Measurements from ENCODE around the gene TRPM3. TPM values are rescaled to one million over a fixed set of nuclear protein-coding genes. Genes with fewer than 3 reads are reported as not detected.

TRPM3 gene
- total and polyA plus RNA-seq, 2 of the 8 experiments (the other 6 are each of a cell fraction or from before 2014, with no cell fraction given), result 2.4 to 10.9 TPM

DNA sequence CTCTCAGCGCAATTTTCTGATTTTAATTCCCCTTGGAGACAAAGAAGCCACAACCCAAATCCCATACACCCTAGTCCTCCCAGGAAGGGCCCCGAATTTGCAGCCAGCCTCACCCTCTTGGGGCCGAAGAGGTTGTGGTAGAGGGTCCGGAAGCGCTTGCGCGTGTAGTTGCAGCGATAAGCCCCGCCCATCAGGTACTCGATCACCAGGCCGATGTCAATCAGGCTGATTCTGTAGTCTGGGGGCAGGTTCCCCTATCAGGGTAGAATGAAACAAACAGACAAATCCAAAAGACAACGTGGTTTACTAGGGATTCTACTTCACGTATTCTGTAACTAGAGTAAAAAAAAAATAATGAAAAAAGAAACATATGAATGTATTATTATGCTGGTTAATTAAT is 496.3 kb downstream of the TRPM3 start:
- Histone ChIP-seq H3K79me2 (ENCODE audit: control insufficient read depth in 1 of 2, insufficient read depth in 2 of 2, low read length in 2 of 2) (no peaks in the 10 kb centered on the region), H3K4ac (replicated peaks; ENCODE audit: insufficient read length, low read depth, low read length) (no peak overlapping the region), H3K79me1 (ENCODE audit: low read depth, low read length) (no peaks in the 10 kb centered on the region), H2AK5ac (ENCODE audit: low read depth, low read length) (no peak overlapping the region), H2BK120ac (replicated peaks; ENCODE audit: low read depth, low read length) (no peak overlapping the region), H4K91ac (replicated peaks; ENCODE audit: insufficient read length, low read length) (no peak overlapping the region), H3K4me1 (replicated peaks in 1 of 4; ENCODE audit: control insufficient read depth in 3 of 4, insufficient read depth in 4 of 4, low read length in 3 of 4) (no peaks in the 10 kb centered on the region), H3K14ac (ENCODE audit: insufficient read length) (no peak overlapping the region), H4K5ac (ENCODE audit: insufficient read length, low read depth, low read length) (no peak overlapping the region), H3K56ac (replicated peaks; ENCODE audit: insufficient read length, low read depth, low read length) (no peak overlapping the region), H3K9me3 (ENCODE audit: insufficient read depth in 2 of 2, low read depth in 1 of 2, low read length in 1 of 2) (no peaks in the 10 kb centered on the region; a peak in 1 of 4 replicates), H2BK5ac (ENCODE audit: low read depth, low read length) (no peak overlapping the region), H2AFZ (ENCODE audit: low read length) (no peak overlapping the region), H3K4me3 (ENCODE audit: extremely low read depth in 1 of 4, insufficient read depth in 2 of 4, low read depth in 3 of 4, low read length in 4 of 4) (no peak overlapping the region), H3K23me2 (ENCODE audit: low read depth, low read length) (no peaks in the 10 kb centered on the region), H2BK15ac (ENCODE audit: low read length) (no peak overlapping the region), H3K23ac (ENCODE audit: insufficient read length) (no peak overlapping the region), H3K4me2 (ENCODE audit: insufficient read depth in 1 of 2, low read depth in 2 of 2, low read length in 2 of 2) (no peak overlapping the region), H3K36me3 (ENCODE audit: control insufficient read depth in 2 of 4, insufficient read depth in 4 of 4, low read length in 3 of 4) (peaks cover 0 to under 1% (median 0%) of the 10 kb centered on the region in 4 experiments; a peak in 1 of 8 replicates), H4K8ac (ENCODE audit: extremely low read depth, insufficient read depth, low read length) (no peak overlapping the region), H3K9ac (replicated peaks in 1 of 4; ENCODE audit: extremely low read depth in 1 of 4, low read depth in 3 of 4, low read length in 3 of 4) (no peak overlapping the region), H2BK20ac (ENCODE audit: low read length) (no peak overlapping the region), H3K27ac (ENCODE audit: low read depth, low read length) (no peak overlapping the region), H2BK12ac (ENCODE audit: low read depth, low read length) (no peak overlapping the region), H3K27me3 (replicated peaks in 1 of 4; ENCODE audit: control insufficient read depth in 3 of 4, extremely low read depth in 1 of 4, insufficient read depth in 3 of 4, low read length in 3 of 4) (no peaks in the 10 kb centered on the region), H4K20me1 (replicated peaks in 1 of 2; ENCODE audit: control insufficient read depth in 1 of 2, insufficient read depth in 2 of 2, low read length in 2 of 2) (no peaks in the 10 kb centered on the region), H3K18ac (ENCODE audit: extremely low read depth, low read length) (no peak overlapping the region)
- peak; percentile 19; the same call in 1 of the 2 replicates for TF ChIP-seq TAF1 (IDR thresholded peaks at IDR 0.05; ENCODE audit: low read depth, low read length)
- no peak for TF ChIP-seq SIN3A (conservative IDR thresholded peaks at IDR 0.05 in 1 of 2, IDR thresholded peaks at IDR 0.05 in 1 of 2; ENCODE audit: low read depth in 1 of 2, low read length in 2 of 2)
- POLR2A ChIA-PET (ENCODE audit: partially characterized antibody), result no interaction called here
- WGBS, 2 experiments (ENCODE audit: extremely low coverage in 1 of 2, insufficient coverage in 1 of 2, insufficient read length in 1 of 2, insufficient replicate concordance in 2 of 2, low coverage in 1 of 2, low lambda C conversion rate in 2 of 2, missing lambda C conversion rate in 1 of 2), result 83% methylated on average over 13 of the region's 13 CpGs; no CpG with 5 or more reads in 1 of the 2 experiments
- no peak for DNase-seq (ENCODE audit: low read depth in 1 of 2, low spot score in 2 of 2)
- CTCF ChIA-PET (ENCODE audit: partially characterized antibody), result interaction anchor here (0.6 kb wide), 1 partner anchor 126 kb away, joined by 4 read pairs; no protein-coding TSS in a partner anchor
- FAIRE-seq, result no peak

Data from H1 (cell line).